ENCODE results near the gene AGRP.
"Not testable (repeated sequence)": the region's sequence is repeated elsewhere in the genome, so short reads cannot be mapped to it uniquely, and the experiment has no call there.

The AGRP gene

GRCh38 chr16:67504031-67505021, 21.0 kb upstream of the AGRP start:
- DNase-seq (ENCODE audit: low read depth), result no peak

GRCh38 chr16:67499106-67499505, 15.8 kb upstream of the AGRP start:
- DNase-seq (ENCODE audit: low read depth), result no peak

- DNase-seq (ENCODE audit: low read depth), result no peak
These were observed 7.2 kb upstream of the AGRP start for GRCh38 chr16:67490335-67491096.

- DNase-seq (ENCODE audit: low read depth), result no peak
These were observed 6.2 kb upstream of the AGRP start for GRCh38 chr16:67489401-67490083.

GRCh38 chr16:67487561-67487960, 4.2 kb upstream of the AGRP start:
- not testable (repeated sequence) for DNase-seq (ENCODE audit: low read depth)

- no peak for DNase-seq (ENCODE audit: low read depth)
These were observed 3.5 kb upstream of the AGRP start for GRCh38 chr16:67486805-67487204.

- no peak for DNase-seq (ENCODE audit: low read depth)
These were observed 581 bp upstream of the AGRP start for GRCh38 chr16:67483731-67484525.

- no peak for DNase-seq (ENCODE audit: low read depth)
These were observed 968 bp downstream of the AGRP start for GRCh38 chr16:67482233-67482924.

GRCh38 chr16:67481561-67482232, 1.6 kb downstream of the AGRP start:
- peak; percentile 17 for DNase-seq (ENCODE audit: low read depth)

GRCh38 chr16:67480833-67481560, 2.4 kb downstream of the AGRP start, which contains the start of gene ATP6V0D1:
Gene ATP6V0D1 (minus strand): TSS chr16:67481157. CDS start chr16:67481086, 71 bp downstream.
- peak; percentile 98 for DNase-seq (ENCODE audit: low read depth)

GRCh38 chr16:67477960-67478554, 5.3 kb downstream of the AGRP start:
- no peak for DNase-seq (ENCODE audit: low read depth)

GRCh38 chr16:67474551-67475455, 8.5 kb downstream of the AGRP start:
- no peak for DNase-seq (ENCODE audit: low read depth)

GRCh38 chr16:67471758-67472384, 11.5 kb downstream of the AGRP start:
- DNase-seq (ENCODE audit: low read depth), result no peak

GRCh38 chr16:67470359-67470758, 13.0 kb downstream of the AGRP start:
- no peak for DNase-seq (ENCODE audit: low read depth)

GRCh38 chr16:67468731-67469130, 14.6 kb downstream of the AGRP start:
- DNase-seq (ENCODE audit: low read depth), result no peak

GRCh38 chr16:67466581-67466980, 16.8 kb downstream of the AGRP start:
- DNase-seq (ENCODE audit: low read depth), result no peak

- DNase-seq (ENCODE audit: low read depth), result no peak
These were observed 18.8 kb downstream of the AGRP start for GRCh38 chr16:67464565-67464964.
